GM18909 (cell line): ENCODE data around the gene C13orf46.
"Not testable (repeated sequence)": the region's sequence is repeated elsewhere in the genome, so short reads cannot be mapped to it uniquely, and the experiment has no call there.

Experiments
- ATAC-seq: cut with Tn5 transposase; IDR thresholded peaks from one replicate; pipeline ENCODE4 v1.9.1; 2021; ENCODE audit warnings: mild to moderate bottlenecking; ENCODE audit not compliant: unreplicated experiment, poor library complexity

The C13orf46 gene

DNA sequence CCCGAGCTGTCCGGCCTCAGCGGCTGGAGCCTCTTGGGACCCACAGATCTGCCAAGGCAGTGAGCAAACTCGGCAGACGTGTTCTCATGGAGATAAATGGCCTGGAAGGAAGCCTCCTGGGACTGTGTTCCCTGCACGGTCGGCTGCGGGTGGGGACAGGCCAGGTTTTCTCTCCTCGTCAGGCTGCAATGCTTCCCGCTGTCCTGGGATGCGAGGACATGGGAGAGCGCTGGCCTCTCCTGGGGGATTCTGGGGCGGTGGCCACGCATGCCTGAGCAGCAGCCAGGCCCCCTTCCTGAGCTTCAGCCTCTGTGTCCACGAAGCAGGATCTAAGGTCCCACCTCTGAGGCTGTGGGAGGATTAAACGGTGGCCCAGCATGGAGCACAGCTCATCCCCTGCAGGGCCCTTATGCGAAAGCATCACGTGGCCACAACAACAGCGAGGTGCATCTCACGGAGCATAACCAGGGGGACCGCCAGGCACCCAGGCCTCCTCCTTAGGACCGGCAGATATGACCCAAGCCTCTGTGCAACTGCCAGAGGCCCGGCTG, 21.2 kb upstream of the C13orf46 start:
- ATAC-seq = no peak

DNA sequence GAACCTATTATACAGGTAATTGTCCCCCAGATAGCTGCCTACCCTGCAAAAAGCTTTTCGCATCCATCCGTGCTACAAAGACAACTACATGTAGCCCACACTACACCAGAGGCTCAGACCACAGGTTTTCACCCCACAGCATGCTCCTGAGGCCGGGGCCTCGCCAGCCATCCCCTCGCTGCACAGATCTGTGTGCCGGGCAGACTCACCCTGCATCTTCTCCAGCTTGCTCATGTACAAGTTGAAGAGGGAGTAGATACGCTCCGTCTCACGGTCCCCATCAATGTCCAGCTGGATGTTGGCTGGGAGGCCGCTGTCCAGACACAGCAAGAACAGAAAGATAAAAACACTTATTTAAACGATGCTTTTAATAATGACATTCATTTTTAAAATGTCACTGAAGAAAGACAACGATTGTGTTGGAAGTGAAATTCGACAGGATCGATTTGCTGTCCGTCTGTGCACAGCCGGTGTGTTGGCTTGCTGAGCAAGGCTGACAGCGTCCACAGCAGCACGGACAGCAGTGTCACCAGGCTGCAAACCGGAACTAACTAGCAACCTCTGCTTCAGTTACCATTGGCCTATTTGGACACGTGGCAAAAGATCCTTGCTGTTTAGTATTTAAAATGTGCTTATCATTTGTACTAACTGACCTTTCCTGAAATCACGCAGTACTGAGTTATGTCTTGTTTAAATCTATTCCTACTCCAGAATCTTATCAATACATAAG, 18.6 kb upstream of the C13orf46 start:
- ATAC-seq = no peak

DNA sequence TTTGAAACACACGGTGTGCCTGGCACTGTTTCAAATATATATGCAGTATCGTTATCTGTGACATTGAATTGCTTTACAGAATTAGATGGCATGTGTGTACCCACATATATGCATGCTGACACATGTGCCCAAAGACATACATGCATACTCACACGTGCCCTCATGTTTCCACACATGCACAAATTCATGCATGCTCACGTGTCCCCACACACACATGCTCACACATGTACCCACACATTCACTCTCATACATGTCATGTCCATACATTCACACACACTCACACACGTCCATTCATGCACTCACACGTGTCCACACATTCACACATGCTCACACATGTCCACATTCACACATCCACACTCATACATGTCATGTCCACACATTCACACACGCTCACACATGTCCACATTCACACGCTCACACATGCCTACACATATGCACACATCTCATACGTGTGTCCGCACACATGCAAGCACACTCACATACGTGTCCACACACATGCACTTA, 17.9 kb upstream of the C13orf46 start:
- ATAC-seq = no peak

DNA sequence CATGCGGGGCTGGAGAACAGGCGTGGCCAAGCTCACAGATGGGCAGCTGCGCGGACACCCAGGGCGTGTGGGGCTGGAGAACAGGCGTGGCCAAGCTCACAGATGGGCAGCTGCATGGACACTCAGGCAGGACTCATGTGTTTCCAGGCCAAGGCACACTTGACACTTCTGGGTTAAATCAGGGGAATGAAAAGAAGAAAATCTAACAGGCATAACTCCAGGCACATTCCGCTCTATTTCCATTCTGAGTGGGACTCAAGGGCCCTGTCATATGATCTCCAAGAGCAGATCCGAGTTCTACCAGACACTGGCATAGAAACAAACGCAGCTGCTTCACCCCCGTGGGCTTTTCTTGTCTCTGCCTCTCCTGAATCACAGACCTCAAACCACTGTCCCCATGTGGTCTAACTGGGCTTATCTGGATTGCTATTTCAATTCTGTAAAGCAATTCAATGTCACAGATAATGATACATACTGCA, 17.4 kb upstream of the C13orf46 start:
- no peak for ATAC-seq

DNA sequence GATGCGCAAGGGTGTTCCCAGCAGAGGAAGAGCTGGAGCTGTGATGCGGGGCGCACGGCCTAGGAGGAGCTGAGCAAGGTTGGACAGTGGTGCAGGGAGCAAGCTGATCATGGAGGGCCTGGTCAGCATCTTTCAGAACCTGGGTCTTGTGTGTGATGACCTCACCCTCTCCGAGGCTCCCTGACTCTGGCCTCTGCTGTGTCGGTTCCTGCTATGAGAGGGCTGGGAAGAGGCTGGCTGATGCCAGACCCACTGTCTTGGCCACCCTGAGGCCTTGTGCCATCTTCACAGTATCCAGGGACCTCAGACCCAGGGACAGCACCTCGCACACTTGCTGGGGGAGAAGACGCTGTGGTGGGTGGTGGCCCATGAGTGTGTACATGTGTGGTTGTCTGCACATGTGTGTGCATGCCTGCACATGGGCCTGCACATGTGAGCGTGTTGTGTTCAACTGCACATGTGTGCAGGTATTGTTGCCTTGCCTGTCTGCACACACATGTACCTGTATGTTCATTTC, 16.5 kb upstream of the C13orf46 start:
- no peak for ATAC-seq

DNA sequence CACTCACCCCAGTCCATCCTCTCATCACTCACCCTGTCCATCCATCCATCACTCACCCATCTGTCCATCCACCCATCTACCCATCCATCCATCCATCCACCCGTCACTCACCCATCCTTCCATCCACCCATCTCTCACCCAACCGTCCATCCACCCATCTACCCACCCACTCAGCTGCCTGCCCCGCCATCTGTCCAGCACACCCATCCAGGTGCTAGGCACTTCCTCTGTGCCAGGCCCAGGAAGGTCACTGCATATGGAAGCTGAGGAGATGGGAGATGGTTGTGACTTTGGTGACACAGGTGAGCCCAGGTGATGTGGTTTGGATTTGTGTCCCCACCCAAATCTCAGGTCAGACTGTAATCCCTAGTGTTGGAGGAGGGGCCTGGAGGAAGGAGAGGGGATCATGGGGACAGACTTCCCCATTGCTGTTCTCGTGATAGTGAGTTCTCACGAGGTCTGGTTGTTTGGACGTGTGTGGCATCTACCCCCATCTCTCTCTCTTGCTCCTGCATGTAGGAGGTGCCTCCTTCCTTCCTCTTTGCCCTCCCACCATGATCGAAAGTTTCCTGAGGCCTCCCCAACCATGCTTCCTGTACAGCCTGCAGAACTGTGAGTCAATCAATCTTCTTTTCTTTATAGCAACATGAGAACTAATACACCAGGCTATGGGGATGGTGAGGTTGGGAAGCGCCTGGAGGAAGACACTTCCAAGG, 15.9 kb upstream of the C13orf46 start:
- ATAC-seq = no peak

DNA sequence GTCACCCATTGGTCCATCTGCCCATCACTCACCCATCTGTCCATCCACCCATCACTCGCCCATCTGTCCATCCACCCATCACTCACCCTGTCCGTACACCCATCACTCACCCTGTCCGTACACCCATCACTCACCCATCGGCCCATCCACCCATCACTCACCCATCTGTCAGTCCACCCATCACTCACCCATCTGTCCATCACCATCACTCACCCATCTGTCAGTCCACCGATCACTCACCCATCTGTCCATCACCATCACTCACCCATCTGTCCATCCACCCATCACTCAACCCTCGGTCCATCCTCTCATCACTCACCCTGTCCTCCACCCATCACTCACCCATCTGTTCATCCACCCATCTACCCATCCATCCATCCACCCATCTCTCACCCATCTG, 15.0 kb upstream of the C13orf46 start:
- not testable (repeated sequence) for ATAC-seq

DNA sequence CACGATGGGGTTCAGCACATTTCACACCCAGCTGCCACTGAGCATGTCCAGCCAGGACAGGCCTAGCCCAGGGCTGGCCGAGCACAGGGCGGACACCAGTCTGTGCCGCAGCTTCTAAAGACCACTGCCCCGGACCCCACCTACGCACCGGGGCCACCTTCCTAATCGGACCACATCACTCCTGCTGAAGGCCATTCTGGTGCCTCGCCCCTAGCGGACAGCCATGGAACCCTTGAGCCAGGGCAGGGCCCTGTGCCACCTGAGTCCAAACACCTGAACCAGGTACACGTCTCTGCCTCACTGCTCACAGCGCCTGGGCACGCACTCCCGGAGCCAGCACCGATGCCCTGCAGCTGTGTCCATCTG, 8.4 kb upstream of the C13orf46 start:
- no peak for ATAC-seq

DNA sequence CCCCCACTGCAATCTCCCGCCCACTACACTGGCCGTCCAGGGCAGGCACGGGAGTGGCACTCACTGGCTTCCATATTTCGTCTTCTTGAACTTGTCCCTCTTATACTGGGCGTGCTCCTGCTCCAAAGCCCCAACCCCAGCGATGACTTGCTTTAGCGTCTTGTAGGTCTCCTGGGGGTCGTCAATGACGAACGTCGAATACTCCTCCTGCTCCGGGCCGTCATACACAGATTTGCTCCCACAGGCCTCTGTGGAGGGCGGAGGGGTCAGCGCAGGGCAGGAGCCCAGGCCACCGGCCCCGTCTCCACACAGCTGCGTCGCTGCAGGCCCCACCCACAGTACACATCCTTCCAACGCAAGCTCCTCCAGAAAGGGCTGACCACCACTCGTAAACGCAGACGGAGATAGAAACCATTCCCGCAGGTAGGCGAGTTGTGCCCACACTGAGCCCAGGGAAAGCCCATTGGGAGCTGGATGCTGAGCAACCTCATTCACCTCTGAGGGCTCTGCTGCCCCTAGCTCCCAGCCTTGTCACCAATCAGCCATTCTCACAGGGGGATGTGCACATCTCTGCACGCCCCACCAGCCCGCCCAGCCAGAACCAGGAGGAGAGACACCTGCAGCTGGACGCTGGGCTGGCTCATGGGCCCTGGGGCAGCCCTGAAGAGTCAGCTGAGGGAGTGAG, 7.9 kb upstream of the C13orf46 start:
- ATAC-seq = no peak

DNA sequence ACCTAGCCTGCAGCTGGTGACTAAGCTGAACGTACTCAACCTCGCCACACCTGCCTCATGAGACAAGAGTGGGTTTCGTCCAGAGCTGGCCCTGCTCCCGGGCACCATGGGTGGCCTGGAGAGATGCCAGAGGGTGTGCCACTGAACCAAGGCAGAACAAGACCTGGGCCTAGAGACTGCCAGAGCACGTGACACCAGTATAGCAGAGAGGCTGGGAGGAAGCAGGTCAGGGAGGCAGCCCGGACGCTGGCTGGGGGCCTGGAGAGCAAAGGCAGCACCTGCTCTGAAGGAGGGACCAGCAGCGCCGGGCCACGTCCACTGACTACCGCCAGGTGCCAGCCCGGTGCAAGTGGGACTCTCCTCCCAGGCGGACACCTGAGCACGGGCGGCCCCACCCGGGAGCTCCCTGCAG, 7.3 kb upstream of the C13orf46 start:
- no peak for ATAC-seq

DNA sequence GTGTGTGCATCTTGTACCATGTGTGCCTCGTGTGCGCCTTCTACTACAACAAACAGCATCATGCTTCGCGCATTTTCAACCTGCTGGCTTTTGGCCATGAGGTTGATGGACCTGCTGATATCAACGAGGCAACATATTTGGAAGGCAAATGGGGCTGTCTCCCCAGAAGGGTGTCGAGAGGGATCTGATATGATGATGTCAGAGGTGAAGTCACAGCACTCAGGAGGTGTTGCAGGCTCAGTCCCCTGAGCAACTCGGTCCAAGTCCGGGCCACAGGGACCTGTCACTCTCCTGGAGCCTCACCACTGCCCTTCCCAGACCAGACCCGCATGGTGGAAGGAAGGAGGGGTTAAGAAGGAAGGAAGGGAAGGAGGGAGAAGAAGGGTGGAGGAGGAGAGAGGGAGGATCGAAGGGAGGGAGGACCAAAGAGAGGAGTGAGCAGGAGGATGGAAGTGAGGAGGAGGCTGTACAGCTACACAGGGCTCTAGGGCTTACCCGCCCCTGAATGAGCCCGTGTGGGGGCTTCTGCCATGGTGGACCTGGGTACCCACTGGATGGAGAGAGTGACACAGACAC, 6.7 kb upstream of the C13orf46 start:
- no peak for ATAC-seq

DNA sequence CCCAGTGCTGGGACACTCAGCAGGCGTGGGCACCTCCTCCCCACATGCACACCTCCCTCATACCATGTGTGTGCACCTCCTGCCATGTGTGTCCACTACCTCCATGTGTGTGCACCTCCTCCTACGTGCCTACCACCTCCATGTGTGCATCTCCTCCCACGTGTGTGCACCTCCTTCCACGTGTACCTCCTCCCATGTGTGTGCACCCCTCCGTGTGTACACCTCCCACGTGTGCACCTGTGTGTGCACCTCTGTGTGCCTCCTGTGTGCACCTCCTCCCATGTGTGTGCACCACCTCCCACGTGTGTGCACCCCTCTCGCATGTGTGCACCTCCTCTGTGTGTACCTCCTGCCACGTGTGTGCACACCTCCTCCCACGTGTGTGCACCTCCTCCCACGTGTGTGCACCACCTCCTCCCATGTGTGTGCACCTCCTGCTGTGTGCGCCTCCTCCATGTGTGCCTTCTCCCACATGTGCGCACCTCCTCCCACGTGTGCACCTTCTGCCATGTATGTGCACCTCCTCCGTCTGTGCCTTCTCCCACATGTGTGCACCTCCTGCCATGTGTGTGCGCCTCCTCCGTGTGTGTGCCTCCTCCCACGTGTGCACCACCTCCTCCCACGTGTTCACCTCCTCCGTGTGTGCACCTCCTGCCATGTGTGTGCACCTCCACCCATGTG, 6.1 kb upstream of the C13orf46 start:
- ATAC-seq = no peak

DNA sequence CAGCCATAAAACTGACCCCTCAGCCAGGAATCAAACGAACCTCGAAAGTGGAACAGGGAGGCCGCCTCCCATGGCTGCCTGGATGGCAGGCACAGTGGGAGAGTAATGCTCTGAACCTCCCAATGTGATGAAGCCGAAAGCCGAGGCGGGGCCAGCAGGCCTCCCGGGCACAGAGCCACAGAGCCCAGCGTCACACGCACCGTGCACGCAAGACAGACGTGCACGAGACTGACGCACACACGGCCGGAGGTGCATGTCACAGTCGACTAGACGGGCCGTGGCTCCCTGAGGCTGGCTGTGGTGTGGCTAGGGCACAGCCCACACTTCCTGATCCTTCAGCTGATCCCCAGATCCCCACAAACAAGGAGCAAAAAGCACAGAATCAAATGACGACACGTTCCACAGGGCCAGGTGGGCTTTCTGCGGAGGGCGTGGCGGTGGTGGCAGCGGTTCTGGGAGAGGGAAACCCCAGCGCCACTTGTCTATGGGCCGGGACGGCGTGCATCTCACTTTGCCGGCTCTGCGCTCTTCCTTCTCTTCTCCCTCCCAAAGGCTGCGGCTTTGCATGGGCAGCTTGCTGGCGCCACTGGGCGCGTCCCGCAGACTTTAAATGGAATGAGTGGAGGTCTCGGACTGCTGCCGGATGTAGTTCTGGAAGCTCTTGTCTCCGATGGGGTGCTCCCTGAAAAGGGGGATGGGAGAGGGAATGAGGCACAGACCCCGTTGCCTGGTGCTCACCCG, 5.0 kb upstream of the C13orf46 start:
- no peak for ATAC-seq

DNA sequence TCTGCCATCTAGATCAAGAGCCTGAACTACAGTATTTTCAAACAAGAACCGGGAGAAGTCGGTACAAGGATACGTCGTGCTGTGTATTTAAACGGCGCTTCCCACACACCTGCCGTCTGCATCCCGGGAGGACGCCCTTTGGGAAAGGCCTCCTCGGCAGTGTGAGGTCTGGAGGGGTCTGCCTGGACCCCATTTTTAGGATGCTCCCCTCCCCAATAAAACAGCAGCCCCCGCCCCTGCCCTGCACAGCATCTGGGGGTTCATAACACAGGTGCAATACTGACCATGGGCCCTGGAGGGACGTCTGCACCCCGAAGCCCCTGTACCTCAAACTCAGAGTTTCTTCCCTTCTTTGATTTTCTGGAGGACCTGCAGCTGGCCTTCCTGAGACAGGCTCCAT, 4.1 kb upstream of the C13orf46 start:
- no peak for ATAC-seq

DNA sequence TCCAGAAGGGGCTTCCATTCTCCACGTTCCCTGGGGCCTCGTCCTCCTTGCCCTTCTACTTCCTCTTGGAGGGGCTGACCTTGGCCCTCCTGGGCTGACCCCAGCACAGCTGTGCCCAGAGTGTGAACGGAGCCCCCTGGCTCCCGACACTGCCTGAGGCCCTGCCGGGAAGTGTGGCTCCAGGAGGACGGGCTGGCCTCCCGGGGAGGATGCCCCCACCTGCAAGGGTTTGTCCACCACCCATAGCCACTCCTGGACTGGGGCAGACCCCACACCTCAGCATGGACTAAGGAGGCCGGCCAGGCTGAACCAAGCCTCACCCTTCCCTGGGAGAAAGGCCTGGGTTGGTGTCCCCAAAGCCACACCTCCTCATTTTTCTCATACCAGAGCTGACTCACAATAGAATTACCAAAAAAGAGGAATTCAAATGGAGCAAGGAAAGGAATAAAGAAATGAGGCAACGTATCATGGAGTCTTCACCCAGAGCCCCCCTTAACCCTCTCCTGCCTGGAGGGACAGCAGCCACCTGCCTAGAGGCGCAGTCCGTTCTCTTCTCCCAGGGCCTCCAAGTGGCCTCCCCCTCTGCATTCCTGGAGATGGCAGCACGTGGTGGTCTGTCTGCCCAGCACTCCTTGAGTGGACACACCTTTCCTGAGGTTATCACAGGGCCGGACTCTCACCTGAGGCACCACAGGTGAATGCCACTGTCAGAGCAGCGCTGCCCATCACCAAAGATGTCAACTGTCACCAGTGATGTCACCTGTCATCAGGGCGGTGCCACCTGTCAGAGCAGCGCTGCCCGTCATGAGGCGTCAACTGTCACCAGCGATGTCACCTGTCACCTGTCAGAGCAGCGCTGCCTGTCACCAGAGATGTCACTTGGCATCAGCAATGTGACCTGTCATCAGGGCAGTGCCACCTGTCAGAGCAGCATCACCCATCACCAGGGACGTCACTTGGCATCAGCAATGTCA, 3.1 kb upstream of the C13orf46 start:
- no peak for ATAC-seq

DNA sequence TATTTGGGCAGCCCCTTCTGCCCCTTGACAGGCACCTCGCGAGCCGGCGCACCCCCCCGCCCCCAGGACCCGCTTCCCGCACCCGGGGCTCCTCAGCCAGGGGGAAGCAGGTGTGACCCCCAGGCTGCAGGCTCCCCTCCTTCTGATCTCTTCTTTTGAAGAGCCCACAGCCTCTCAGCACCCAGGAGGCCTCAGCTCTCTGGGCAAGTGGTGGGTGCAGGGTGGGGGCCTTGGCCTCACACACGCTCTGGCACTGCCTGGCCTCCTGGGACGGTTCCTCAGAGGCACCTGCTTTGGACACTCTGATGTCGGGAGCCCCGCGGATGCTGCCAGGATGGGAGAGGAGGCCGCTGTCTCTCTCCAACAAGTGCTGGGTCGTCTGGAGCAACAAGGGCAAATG, 1.5 kb upstream of the C13orf46 start:
- no peak for ATAC-seq

DNA sequence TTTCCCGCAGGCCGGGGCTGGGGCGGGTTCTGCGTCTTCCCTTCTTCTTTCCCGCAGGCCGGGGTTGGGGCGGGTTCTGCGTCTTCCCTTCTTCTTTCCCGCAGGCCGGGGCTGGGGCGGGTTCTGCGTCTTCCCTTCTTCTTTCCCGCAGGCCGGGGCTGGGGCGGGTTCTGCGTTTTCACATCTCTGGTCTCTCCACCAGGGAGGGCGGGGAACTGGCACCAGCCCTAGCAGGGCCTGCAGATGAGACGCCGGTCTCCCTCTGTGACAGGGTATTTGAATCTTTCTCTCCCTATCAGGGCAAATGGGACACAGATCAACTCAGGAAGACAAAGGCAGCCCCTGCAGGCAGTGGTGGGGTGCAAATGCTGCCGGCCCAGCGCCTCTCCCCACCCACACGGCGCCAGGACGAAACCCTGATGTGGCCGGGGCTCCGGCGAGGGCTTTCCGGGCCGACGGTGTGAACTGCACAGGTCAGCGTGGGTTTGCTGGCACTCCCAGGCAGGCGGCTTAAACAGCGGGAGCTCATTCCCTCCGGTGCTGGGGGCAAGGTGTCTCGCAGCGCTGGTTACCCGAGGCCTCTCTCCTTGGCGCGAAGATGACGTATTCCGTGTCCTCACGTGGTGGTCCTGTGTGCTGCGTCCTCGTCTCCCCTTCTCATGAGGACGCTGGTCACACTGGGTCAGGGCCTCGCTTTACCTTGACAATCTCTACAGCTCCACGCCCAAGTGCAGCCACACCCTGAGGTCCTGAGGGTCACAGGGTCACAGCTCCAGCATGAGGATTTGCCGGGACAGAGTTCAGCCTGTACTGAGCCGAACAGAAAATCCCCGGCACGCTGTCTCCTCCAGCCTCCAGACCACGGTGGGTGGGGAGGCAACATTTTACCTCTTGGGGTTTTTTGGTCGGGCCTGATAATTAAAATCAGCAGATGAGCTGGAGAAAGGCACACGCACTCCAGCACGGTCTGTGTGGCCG, 717 bp upstream of the C13orf46 start:
- ATAC-seq = no peak
